ENCODE measurements around the gene GALNT2. TPM values are rescaled to one million over a fixed set of nuclear protein-coding genes. Genes with fewer than 3 reads are reported as not detected.

GALNT2 gene
- total and polyA plus RNA-seq, 2 of the 4 experiments (the other 2 are of a cell fraction), result 50.4 to 189 TPM

GRCh38 chr1:230065161-230065560 is 1.9 kb upstream of the GALNT2 start:
- peaks cover 2 to 21% of the 10 kb centered on the region in 2 experiments; a peak in 3 of 4 replicates for H3K79me1 ChIP-seq (ENCODE audit: low read depth in 1 of 2, low read length in 2 of 2)
- H3K9me3 ChIP-seq (ENCODE audit: control insufficient read depth, insufficient read depth, low read length), result no peaks in the 10 kb centered on the region
- no peak overlapping the region for H2BK20ac ChIP-seq (ENCODE audit: low read depth, low read length)
- TF ChIP-seq MAFK (IDR thresholded peaks at IDR 0.05; ENCODE audit: low read depth, low read length) (no peak), USF2 (IDR thresholded peaks at IDR 0.05; ENCODE audit: low read depth, low read length) (no peak), SMC3 (IDR thresholded peaks at IDR 0.05; ENCODE audit: low read depth, low read length) (no peak), FOS (IDR thresholded peaks at IDR 0.05; ENCODE audit: low read depth, low read length) (no peak), NFE2L2 (IDR thresholded peaks at IDR 0.05; ENCODE audit: low read depth, low read length) (no peak), RCOR1 (IDR thresholded peaks at IDR 0.05; ENCODE audit: insufficient replicate concordance, low read length) (no peak), RFX5 (IDR thresholded peaks at IDR 0.05; ENCODE audit: low read depth, low read length) (no peak), MAZ (IDR thresholded peaks at IDR 0.05; ENCODE audit: borderline replicate concordance, low read depth, low read length) (no peak), ELK1 (IDR thresholded peaks at IDR 0.05; ENCODE audit: borderline replicate concordance, low read depth, low read length) (no peak), CHD1 (IDR thresholded peaks at IDR 0.05; ENCODE audit: low read depth, low read length) (no peak), BHLHE40 (IDR thresholded peaks at IDR 0.05; ENCODE audit: low read depth, low read length) (no peak), MXI1 (IDR thresholded peaks at IDR 0.05; ENCODE audit: borderline replicate concordance, low read depth, low read length) (no peak)
- peaks cover 24% of the 10 kb centered on the region for H4K20me1 ChIP-seq (ENCODE audit: insufficient read depth, low read length)
- ChIA-PET CTCF (no interaction called here), POLR2A (ENCODE audit: unreplicated experiment) (no interaction called here)
- H4K91ac ChIP-seq (ENCODE audit: insufficient read depth, low read depth, low read length), result no peak overlapping the region
- ATAC-seq (ENCODE audit: low read depth), result no peak
- H2AFZ ChIP-seq (replicated peaks; ENCODE audit: low read length, poor library complexity), result no peak overlapping the region
- H3K9me1 ChIP-seq (ENCODE audit: insufficient read depth, low read length), result no peaks in the 10 kb centered on the region; the same call in 1 of the 2 replicates
- H3K27ac ChIP-seq (ENCODE audit: insufficient read depth, low read length), result no peak overlapping the region
- H3K36me3 ChIP-seq (ENCODE audit: control insufficient read depth, insufficient read depth, low read length), result no peaks in the 10 kb centered on the region
- H2AK9ac ChIP-seq (replicated peaks; ENCODE audit: low read depth, low read length, poor library complexity), result no peak overlapping the region
- in situ Hi-C loops (cut with MboI; ENCODE audit: low sequenced_read_pairs), result no loop called here
- H3K56ac ChIP-seq (ENCODE audit: extremely low read depth, insufficient read depth, low read length), result no peak overlapping the region
- H3K27me3 ChIP-seq (ENCODE audit: control insufficient read depth, insufficient read depth, low read length), result no peaks in the 10 kb centered on the region
- BruUV-seq (replicated peaks), result no TSS peak
- no peak overlapping the region for H3K4me3 ChIP-seq (ENCODE audit: insufficient read depth, low read depth, low read length)
- H2BK120ac ChIP-seq (ENCODE audit: low read depth, low read length), result no peak overlapping the region
- no peak overlapping the region for H3K4ac ChIP-seq (ENCODE audit: low read depth, low read length)
- no CpG with 5 or more reads among the region's 2 CpGs for WGBS, 2 experiments (ENCODE audit: extremely low coverage in 2 of 2, insufficient read length in 1 of 2)
- no peak overlapping the region for H3K14ac ChIP-seq (replicated peaks; ENCODE audit: low read depth, low read length)
- no peak overlapping the region for H3K4me2 ChIP-seq (ENCODE audit: low read depth, low read length)
- intact Hi-C loops (cut with micrococcal nuclease), result loop anchor here (5.0 kb wide), 2 partner anchors 187 to 403 kb away; no protein-coding TSS in a partner anchor
- H3K18ac ChIP-seq (ENCODE audit: low read depth, low read length), result no peak overlapping the region
- no peak overlapping the region for H2BK15ac ChIP-seq (ENCODE audit: low read depth, low read length)
- H3K4me1 ChIP-seq (ENCODE audit: control insufficient read depth, insufficient read depth, low read length), result 0 out of 2 replicates have a peak, but pooled peaks cover 2% of the 10 kb centered on the region
- no peak overlapping the region for H4K5ac ChIP-seq (ENCODE audit: low read depth, low read length)
- dilution Hi-C loops (cut with HindIII; ENCODE audit: low sequenced_read_pairs, unreplicated experiment), result no loop called here
- H2BK5ac ChIP-seq (ENCODE audit: low read depth, low read length, poor library complexity, severe bottlenecking), result no peak overlapping the region
- H3K23ac ChIP-seq (ENCODE audit: low read depth, low read length), result no peak overlapping the region
- H2AK5ac ChIP-seq (ENCODE audit: low read depth, low read length), result no peak overlapping the region
- DNase-seq, result no peak
- no peak overlapping the region for H4K8ac ChIP-seq (ENCODE audit: low read depth in 2 of 2, low read length in 2 of 2)
- H3K9ac ChIP-seq (ENCODE audit: low read depth, low read length), result no peak overlapping the region

Measured in IMR-90 (cell line).